Natural killer cell treated with Interleukin-12 subunit alpha and Interleukin-12 subunit beta and Interleukin-15 and Interleukin-18, amount 100 ng/mL, for 72 hours (primary cell): Measurements from ENCODE around the gene C14orf93. TPM values are rescaled to one million over a fixed set of nuclear protein-coding genes. Genes with fewer than 3 reads are reported as not detected.

Source experiments
- ATAC-seq, 2 donors: fragments of 150-1000 bp; cut with Tn5 transposase in 1 of 2; sonication (Bioruptor Pico), chemical (Tn5 transposase) in 1 of 2; 2 replicates each; pipeline ENCODE4 v1.10.0; 2021
- DNase-seq: peaks from one replicate; pipeline ENCODE4 v3.0.0; 2022; ENCODE audit warnings: low spot score
- H3K27ac Mint-ChIP-seq, 2 donors: 1 replicate in 1 of 2; 2 replicates in 1 of 2; pipeline ENCODE4 v1.8.0; 2022; ENCODE audit warnings: mixed read lengths in 2 of 2, mild to moderate bottlenecking in 1 of 2, moderate library complexity in 1 of 2
- H3K27me3 Mint-ChIP-seq, 2 donors: 1 replicate in 1 of 2; 2 replicates in 1 of 2; pipeline ENCODE4 v1.8.0; 2022; ENCODE audit warnings: mixed read lengths in 2 of 2
- H3K36me3 Mint-ChIP-seq: one replicate; pipeline ENCODE4 v1.8.0; 2022; ENCODE audit warnings: mixed read lengths
- H3K4me1 Mint-ChIP-seq, 2 donors: 1 replicate in 1 of 2; 2 replicates in 1 of 2; pipeline ENCODE4 v1.8.0; 2022; ENCODE audit warnings: low read depth in 2 of 2, mixed read lengths in 2 of 2, mild to moderate bottlenecking in 1 of 2
- H3K4me3 Mint-ChIP-seq: one replicate; pipeline ENCODE4 v1.8.0; 2022; ENCODE audit warnings: mixed read lengths
- H3K9me3 Mint-ChIP-seq: 2 replicates; pipeline ENCODE4 v1.8.0; 2022; ENCODE audit warnings: mixed read lengths
- total RNA-seq, 2 donors: library from RNA; stranded (reverse); gene quantifications; one replicate each; pipeline ENCODE4 v1.2.3, GENCODE V29; 2022

The C14orf93 gene
- total RNA-seq, 2 donors from 2014 or later, result 2.8 to 10.8 TPM

GRCh38 chr14:23035303-23036144 is 25.6 kb upstream of the C14orf93 start:
- ATAC-seq (no peak), DNase-seq (no peak)
- H3K4me1 Mint-ChIP-seq, result peaks cover 21 to 23% of the 10 kb centered on the region in 2 donors
- no peaks in the 10 kb centered on the region for H3K9me3 Mint-ChIP-seq
- H3K27ac Mint-ChIP-seq, result peak overlapping the region; percentile 95 to 96
- H3K36me3 Mint-ChIP-seq, result peaks cover 14% of the 10 kb centered on the region
- H3K4me3 Mint-ChIP-seq, result peak overlapping the region; percentile 89
- H3K27me3 Mint-ChIP-seq, result no peaks in the 10 kb centered on the region

DNA sequence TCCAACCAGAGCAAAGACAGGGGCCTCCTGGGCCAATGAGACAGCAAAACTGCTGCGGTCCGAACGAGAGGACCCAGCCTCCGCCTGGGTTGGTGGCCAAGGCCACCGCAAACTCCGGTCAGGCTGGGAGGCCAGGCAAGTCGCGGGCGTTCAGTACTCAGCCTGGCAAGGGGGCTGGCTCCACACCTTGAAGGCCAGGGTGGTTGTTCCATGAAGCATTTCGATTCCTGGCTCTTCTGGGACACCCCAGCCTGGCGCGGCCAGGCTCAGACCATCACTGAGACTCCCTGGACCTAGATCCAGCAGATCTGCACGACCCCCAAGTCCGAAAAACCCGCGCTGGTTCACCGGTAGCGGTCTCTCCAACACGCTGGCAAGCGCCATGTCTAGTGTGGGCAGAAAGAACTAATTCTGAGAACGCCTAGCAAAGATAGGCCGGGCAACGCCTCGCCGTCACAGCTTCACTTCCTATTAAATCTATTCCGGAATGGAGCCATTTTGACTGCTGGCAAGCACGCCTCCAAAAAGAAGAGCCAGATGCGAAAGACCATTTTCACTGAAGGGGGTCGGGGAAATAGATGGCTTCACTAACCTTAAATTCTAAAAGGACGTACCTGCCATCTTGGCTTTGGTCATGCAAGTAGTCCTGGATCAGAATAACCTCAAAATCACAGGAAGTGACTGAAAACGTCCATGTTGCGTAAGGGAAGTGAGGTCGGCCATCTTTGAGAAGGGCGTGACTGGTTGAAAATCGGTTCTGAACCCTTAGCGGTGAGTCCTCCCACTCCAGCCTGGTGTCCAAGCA is 24.8 kb upstream of the C14orf93 start, which contains the start of gene PSMB5:
Gene PSMB5 (minus strand): TSS at position 403 of the 805 bp plus-strand sequence. CDS start 19 bp downstream, at position 384.
- Mint-ChIP-seq H3K27ac (peak within 1 kb of the TSS; percentile 95 to 96), H3K9me3 (no peaks in the 10 kb centered on the region), H3K36me3 (peaks cover 14% of the 10 kb centered on the region), H3K4me1 (peaks cover 21 to 23% of the 10 kb centered on the region in 2 donors), H3K4me3 (peak within 1 kb of the TSS; percentile 89), H3K27me3 (no peaks in the 10 kb centered on the region)
- peak; percentile 90 for DNase-seq
- peak; percentile 95 to 96 for ATAC-seq

- no peak for DNase-seq
- peaks cover 28% of the 10 kb centered on the region in 2 donors for H3K4me1 Mint-ChIP-seq
- H3K27me3 Mint-ChIP-seq, result no peaks in the 10 kb centered on the region
- ATAC-seq, result peak in 1 of 2 donors; percentile 1
- H3K36me3 Mint-ChIP-seq, result peaks cover 21% of the 10 kb centered on the region
- peak overlapping the region; percentile 89 for H3K4me3 Mint-ChIP-seq
- H3K27ac Mint-ChIP-seq, result peak overlapping the region; percentile 95 to 96
- H3K9me3 Mint-ChIP-seq, result no peaks in the 10 kb centered on the region
Measured at GRCh38 chr14:23033801-23034497, 24.0 kb upstream of the C14orf93 start.

GRCh38 chr14:23033251-23033727 is 23.3 kb upstream of the C14orf93 start:
- ATAC-seq (no peak), DNase-seq (no peak)
- H3K27me3 Mint-ChIP-seq, result no peaks in the 10 kb centered on the region
- peak overlapping the region; percentile 89 for H3K4me3 Mint-ChIP-seq
- H3K36me3 Mint-ChIP-seq, result peaks cover 26% of the 10 kb centered on the region
- H3K9me3 Mint-ChIP-seq, result no peaks in the 10 kb centered on the region
- H3K27ac Mint-ChIP-seq, result peak overlapping the region; percentile 95 to 96
- peaks cover 31 to 32% of the 10 kb centered on the region in 2 donors for H3K4me1 Mint-ChIP-seq

DNA sequence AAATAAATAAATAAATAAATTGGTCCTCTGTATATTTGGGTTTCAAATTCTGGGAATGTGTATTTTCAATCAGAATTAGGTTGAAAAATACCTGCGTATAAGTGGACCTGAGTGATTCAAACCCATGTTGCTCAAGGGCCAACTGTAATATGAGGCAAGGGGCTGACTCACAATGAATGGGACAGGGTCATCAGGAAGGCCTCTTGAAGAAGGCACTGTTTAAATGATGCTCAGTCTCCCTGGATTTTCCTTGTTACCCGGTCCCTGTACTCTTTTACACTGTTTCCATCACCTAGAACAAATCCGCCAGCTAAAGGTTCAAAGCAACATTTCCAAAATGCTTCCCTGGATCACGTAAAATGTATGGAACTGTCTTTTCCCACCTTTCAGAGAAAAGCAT is 21.0 kb upstream of the C14orf93 start:
- H3K4me1 Mint-ChIP-seq, result peaks cover 31 to 32% of the 10 kb centered on the region in 2 donors
- no peaks in the 10 kb centered on the region for H3K9me3 Mint-ChIP-seq
- peaks cover 26% of the 10 kb centered on the region for H3K36me3 Mint-ChIP-seq
- H3K27ac Mint-ChIP-seq, result peak overlapping the region in 1 of 2 donors; percentile 28
- DNase-seq, result no peak
- no peaks in the 10 kb centered on the region for H3K27me3 Mint-ChIP-seq
- no peak for ATAC-seq
- peak overlapping the region; percentile 36 for H3K4me3 Mint-ChIP-seq

DNA sequence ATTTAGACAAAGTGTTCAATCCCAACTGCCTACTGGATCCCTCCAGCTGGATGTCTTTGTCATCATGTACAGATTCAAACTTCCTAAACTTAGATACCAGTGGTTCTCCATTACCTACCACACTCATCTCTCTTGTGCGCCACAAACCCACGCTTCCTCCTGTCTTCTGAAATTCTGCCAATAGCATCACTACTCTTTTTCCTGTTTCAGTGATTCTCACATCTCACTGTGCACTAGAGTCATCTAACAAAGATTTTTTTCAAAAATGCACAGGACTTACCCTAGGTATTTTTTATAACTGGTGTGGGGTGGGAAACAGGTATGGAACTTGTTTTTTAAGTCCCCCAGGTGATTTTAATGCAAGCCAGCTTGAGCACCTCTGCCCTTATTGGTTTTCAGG is 18.9 kb upstream of the C14orf93 start:
- Mint-ChIP-seq H3K27ac (peak overlapping the region; percentile 23), H3K4me1 (peaks cover 35 to 39% of the 10 kb centered on the region in 2 donors), H3K9me3 (no peaks in the 10 kb centered on the region), H3K36me3 (peaks cover 40% of the 10 kb centered on the region), H3K27me3 (no peaks in the 10 kb centered on the region), H3K4me3 (peak overlapping the region; percentile 2)
- ATAC-seq (no peak), DNase-seq (no peak)

DNA sequence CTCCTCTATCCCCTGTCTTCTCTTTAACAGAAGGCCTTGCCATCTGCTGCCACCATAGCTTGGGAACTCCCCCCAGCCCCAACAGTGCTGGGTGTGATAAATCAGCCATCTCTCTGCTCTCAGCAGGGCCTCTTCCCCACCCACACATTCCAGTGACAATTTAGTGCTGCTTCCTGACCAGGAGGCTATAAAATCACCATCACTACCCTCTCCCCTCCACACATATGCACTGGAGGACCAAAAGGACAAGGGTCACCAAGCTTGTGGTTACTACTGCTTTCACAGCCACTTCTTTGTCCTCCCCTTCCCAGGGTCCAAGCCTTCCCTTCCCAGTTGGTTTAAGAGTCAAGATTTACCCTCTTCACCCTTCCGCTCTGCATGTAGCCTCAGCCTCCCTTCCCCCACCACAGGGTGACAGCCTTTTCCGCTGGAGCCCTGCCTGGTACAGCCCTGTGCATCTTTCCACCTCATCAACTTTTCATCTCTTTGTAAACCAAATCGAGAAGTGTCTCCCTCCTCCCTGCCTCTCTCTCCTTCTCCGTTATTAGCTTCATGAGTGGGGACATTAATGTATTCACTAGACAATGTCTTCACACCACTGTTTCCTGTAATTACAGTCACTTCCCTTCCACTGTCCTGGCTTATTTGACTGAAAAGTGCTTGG is 15.3 kb upstream of the C14orf93 start:
- H3K36me3 Mint-ChIP-seq, result peaks cover 31% of the 10 kb centered on the region

DNA sequence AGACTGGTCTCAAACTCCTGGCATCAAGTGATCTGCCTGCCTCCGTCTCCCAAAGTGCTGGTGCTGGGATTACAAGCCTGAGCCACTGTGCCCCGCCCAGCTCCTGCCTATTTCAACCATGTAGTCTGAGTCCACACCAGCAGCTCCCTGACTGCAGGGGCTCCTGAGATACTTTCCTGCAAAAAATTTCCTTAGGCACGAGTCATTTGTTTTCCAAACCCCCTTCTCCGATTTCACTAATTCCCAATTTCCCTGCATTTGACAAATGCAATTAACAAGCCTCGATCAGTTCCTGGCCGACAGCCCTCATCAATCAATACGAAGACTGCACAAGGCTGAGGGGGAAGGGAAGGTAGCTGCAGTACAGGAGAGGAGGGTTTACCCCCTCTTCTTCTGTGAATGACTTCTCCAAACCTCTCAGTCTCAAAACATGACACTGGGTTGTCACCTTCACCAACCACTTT is 14.7 kb upstream of the C14orf93 start:
- H3K36me3 Mint-ChIP-seq, result peaks cover 31% of the 10 kb centered on the region
- no peaks in the 10 kb centered on the region for H3K9me3 Mint-ChIP-seq

More for the DNA sequence above, 15.3 kb upstream of the C14orf93 start:
- ATAC-seq (peak in 1 of 2 donors; percentile 62), DNase-seq (no peak)
- Mint-ChIP-seq H3K27ac (peak overlapping the region; percentile 50 to 79), H3K4me1 (peaks cover 23 to 27% of the 10 kb centered on the region in 2 donors), H3K9me3 (no peaks in the 10 kb centered on the region), H3K27me3 (no peaks in the 10 kb centered on the region), H3K4me3 (no peak overlapping the region)

GRCh38 chr14:23023795-23024152 is 13.8 kb upstream of the C14orf93 start:
- Mint-ChIP-seq H3K27me3 (no peaks in the 10 kb centered on the region), H3K27ac (no peak overlapping the region), H3K4me3 (no peak overlapping the region), H3K4me1 (peaks cover 15 to 21% of the 10 kb centered on the region in 2 donors), H3K9me3 (no peaks in the 10 kb centered on the region), H3K36me3 (peaks cover 22% of the 10 kb centered on the region)
- DNase-seq (no peak), ATAC-seq (no peak)

More for the DNA sequence above, 14.7 kb upstream of the C14orf93 start:
- Mint-ChIP-seq H3K4me1 (peaks cover 23 to 27% of the 10 kb centered on the region in 2 donors), H3K27ac (peak overlapping the region; percentile 50 to 79), H3K27me3 (no peaks in the 10 kb centered on the region), H3K4me3 (no peak overlapping the region)
- ATAC-seq (peak in 1 of 2 donors; percentile 15), DNase-seq (no peak)

DNA sequence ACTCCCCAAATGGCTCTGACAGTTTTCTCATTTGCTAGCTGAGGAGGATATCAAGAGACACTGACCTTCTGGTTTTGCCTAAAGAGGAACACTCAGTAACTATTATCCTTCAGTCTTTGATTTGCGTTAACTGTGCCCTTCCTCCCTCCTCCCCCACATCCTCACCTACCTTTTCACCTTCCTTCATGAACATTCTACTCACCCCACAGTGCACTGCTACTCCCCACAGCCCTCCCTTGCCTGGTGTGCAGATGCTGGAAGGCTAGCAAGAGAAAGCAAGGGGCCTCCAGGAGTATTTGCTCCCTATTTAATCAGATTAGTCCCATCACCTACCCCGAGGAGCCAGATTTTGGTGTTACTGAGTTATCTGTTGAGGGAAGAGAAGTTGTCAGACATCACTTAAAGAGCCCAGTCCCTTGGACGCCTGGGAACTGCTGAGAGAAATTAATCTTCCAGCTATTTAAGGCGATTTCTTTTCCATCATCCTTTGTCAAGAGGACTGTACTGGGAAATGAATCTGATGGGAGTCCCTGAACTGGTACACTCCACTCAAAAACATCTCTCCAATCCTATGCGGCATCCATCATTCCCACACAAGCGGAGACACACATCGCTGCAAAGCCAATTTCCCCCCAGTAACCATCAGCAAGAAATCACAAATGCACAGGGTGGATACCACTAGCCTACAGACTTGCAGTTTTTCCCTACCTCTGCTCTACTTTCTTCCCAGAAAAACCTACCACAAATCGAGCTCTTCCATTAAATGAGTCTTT is 13.3 kb upstream of the C14orf93 start:
- Mint-ChIP-seq H3K27ac (no peak overlapping the region), H3K4me1 (peaks cover 12 to 19% of the 10 kb centered on the region in 2 donors), H3K36me3 (peaks cover 19% of the 10 kb centered on the region), H3K9me3 (no peaks in the 10 kb centered on the region), H3K27me3 (no peaks in the 10 kb centered on the region), H3K4me3 (no peak overlapping the region)
- DNase-seq, result no peak
- ATAC-seq, result no peak

DNA sequence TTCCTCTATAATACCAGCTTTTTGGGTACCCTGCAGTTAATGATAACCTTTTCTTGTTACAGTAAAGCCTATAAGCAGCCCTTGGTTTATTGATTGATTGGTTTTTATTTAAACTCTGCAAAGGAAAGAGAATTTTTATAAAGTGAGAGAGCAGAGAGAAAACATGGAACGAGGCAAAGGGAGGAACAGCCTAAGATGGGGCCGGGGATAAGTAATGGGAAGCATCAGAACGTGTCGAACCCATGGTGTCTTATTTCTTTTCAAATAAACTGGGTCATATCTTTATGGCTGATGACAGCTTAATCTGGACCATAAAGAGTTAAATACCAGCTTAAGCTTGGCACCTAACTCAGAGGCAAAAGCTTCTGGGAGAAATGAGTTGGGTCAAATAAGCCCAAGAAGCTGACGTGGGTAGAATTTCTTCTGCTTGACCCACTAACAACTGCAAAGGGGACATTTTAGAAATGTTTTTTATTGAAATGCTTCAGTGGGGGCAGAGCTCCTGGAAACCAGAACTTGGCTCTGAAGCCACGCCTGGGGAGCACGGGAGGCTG is 12.0 kb upstream of the C14orf93 start:
- Mint-ChIP-seq H3K27me3 (no peaks in the 10 kb centered on the region), H3K36me3 (peaks cover 19% of the 10 kb centered on the region), H3K27ac (no peak overlapping the region), H3K4me1 (peaks cover 12 to 19% of the 10 kb centered on the region in 2 donors), H3K9me3 (no peaks in the 10 kb centered on the region), H3K4me3 (no peak overlapping the region)
- DNase-seq, result no peak
- ATAC-seq, result no peak

DNA sequence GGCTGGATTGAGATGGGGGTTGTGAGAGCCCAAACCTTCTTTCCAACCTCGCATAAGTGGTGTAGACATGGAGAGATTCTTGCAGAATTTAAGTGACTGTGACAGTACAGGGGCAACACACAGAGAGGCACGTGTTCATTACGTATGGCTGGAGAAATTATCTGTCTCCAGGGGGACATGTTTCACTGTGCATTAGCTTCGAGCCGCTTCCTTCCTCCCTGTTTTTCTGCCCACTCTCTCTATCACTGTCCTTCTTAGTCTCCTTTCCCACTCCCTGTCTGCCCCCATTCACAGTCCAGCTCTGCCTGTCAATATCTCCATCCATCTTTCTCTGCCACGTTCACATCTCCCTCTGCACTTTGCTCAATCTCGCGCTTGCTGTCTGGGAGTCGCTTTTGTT is 11.5 kb upstream of the C14orf93 start:
- Mint-ChIP-seq H3K36me3 (peaks cover 19% of the 10 kb centered on the region), H3K9me3 (no peaks in the 10 kb centered on the region), H3K4me3 (no peak overlapping the region), H3K27ac (no peak overlapping the region), H3K27me3 (no peaks in the 10 kb centered on the region), H3K4me1 (peaks cover 12 to 19% of the 10 kb centered on the region in 2 donors)
- no peak for DNase-seq
- no peak for ATAC-seq
